ENCODE data around the gene PDE6G. TPM values are rescaled to one million over a fixed set of nuclear protein-coding genes. Genes with fewer than 3 reads are reported as not detected.

Gene PDE6G
- total RNA-seq, 2 donors from 2014 or later: 0.50 TPM; not detected in 1

- intact Hi-C loops (cut with DNase I): loop anchor here in 1 of 2 donors (10.0 kb wide), 1 partner anchor 353 kb away; no protein-coding TSS in a partner anchor
- ATAC-seq (no peak), DNase-seq (no peak)
These were observed 48.3 kb downstream of the PDE6G start for GRCh38 chr17:81608082-81608481.

GRCh38 chr17:81607431-81607830, 48.9 kb downstream of the PDE6G start:
- ATAC-seq (no peak), DNase-seq (no peak)
- intact Hi-C loops (cut with DNase I): loop anchor here in 1 of 2 donors (10.0 kb wide), 1 partner anchor 353 kb away; no protein-coding TSS in a partner anchor

GRCh38 chr17:81603846-81604610, 52.3 kb downstream of the PDE6G start:
- no peak for ATAC-seq
- intact Hi-C loops (cut with DNase I): loop anchor here in 1 of 2 donors (5.0 to 10.0 kb wide), 2 partner anchors 87 to 349 kb away; no protein-coding TSS in a partner anchor
- no peak for DNase-seq

DNA sequence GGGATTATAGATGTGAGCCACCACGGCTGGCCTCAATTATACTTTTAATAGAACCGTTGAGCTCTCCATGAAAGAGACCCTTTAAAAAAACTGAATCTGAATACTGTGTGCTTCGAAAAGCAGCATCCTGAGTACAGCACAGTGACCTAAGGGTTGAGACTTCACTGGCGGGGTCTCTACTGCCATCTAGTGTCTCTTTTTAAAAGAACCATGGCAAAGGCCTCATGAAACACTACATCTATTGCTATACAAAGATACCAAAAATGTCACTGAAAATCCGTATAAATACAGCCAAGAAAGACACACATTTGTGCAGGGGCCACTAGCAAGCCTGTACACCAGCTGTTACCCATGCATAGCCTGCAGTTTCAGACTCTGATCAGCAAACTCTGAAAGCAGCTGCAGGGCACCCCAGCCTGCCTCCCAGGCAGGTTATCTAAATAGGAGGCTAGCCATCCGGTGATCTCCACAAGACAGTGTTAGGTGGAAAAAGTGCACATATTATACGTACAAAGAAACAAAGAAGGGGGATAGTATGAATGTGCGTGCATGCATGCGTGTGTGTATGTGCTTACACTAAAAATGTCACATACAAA, 54.7 kb downstream of the PDE6G start:
- DNase-seq (no peak), ATAC-seq (peak; percentile 79 to 83)
- intact Hi-C loops (cut with DNase I): loop anchor here in 1 of 2 donors (5.0 to 10.0 kb wide), 2 partner anchors 84 to 347 kb away; no protein-coding TSS in a partner anchor

Small RNAs within 50 kb of the gene (microRNA-seq; reads per million reads assigned to microRNA genes)
- gene MIR6786: 0 to 0.20 reads per million in 2 donors

Other genes starting within 250 kb of the PDE6G start
- gene ACTG1, start 143.7 kb downstream of the PDE6G start, total RNA-seq: 1,000 to 10,000 TPM in 1 of 2 donors, 100 to 1,000 TPM in 1; 663 to 1,095 TPM
- gene FSCN2, start 128.2 kb downstream of the PDE6G start, total RNA-seq: under 1 TPM; 0.38 to 0.39 TPM
- gene FAAP100, start 104.2 kb downstream of the PDE6G start, total RNA-seq: 10 to 100 TPM; 11.6 to 15.7 TPM
- 10 to 100 TPM; 67.2 to 97.1 TPM for gene NPLOC4, start 19.4 kb downstream of the PDE6G start, total RNA-seq
- under 1 TPM; 0.16 to 0.50 TPM for gene TSPAN10, start 19.3 kb downstream of the PDE6G start, total RNA-seq
- 10 to 100 TPM; 20.9 to 23.6 TPM for gene OXLD1, start 10.1 kb upstream of the PDE6G start, total RNA-seq
- gene CCDC137, start 10.2 kb upstream of the PDE6G start, total RNA-seq: 1 to 10 TPM; 7.2 to 8.9 TPM
- gene ARL16, start 27.3 kb upstream of the PDE6G start, total RNA-seq: 10 to 100 TPM; 12.2 to 22.3 TPM
- gene HGS, start 27.5 kb upstream of the PDE6G start, total RNA-seq: 10 to 100 TPM; 42.3 to 52.6 TPM
- 100 to 1,000 TPM; 133 TPM for gene MRPL12, start 46.8 kb upstream of the PDE6G start, total RNA-seq
- 10 to 100 TPM; 10.1 to 11.8 TPM for gene SLC25A10, start 55.7 kb upstream of the PDE6G start, total RNA-seq
- gene GCGR, start 147.6 kb upstream of the PDE6G start, total RNA-seq: not detected
- gene MCRIP1, start 176.7 kb upstream of the PDE6G start, total RNA-seq: 10 to 100 TPM; 83.9 to 98.0 TPM
- not detected for gene PPP1R27, start 178.5 kb upstream of the PDE6G start, total RNA-seq
- gene P4HB, start 204.0 kb upstream of the PDE6G start, total RNA-seq: 100 to 1,000 TPM; 403 to 414 TPM
- gene ARHGDIA, start 214.8 kb upstream of the PDE6G start, total RNA-seq: 100 to 1,000 TPM; 168 to 252 TPM
- gene ALYREF, start 235.0 kb upstream of the PDE6G start, total RNA-seq: 10 to 100 TPM; 33.7 to 45.2 TPM
- gene ANAPC11, start 235.2 kb upstream of the PDE6G start, total RNA-seq: 100 to 1,000 TPM; 133 to 155 TPM
- gene NPB, start 245.7 kb upstream of the PDE6G start, total RNA-seq: under 1 TPM; 0.21 to 0.24 TPM

All from left cardiac atrium (tissue), 4 donors.